Liver (tissue), 3 donors: ENCODE data around the gene HTR4.

ENCODE experiments used
- ATF3 ChIP-seq: IDR thresholded peaks from 2 replicates; pipeline ENCODE4 v1.6.1; 2016; ENCODE audit warnings: antibody characterized with exemption
- CTCF ChIP-seq: fragments of 150-350 bp; IDR thresholded peaks from 2 replicates; pipeline ENCODE4 v1.5.1; 2017; ENCODE audit warnings: improper control_type of control experiment, low read depth, low read length; ENCODE audit not compliant: missing input control
- FOXA1 ChIP-seq: IDR thresholded peaks from 2 replicates; pipeline ENCODE4 v1.6.1; 2016; ENCODE audit warnings: antibody characterized with exemption
- GABPA ChIP-seq, 2 donors: IDR thresholded peaks in 1 of 2; conservative IDR thresholded peaks in 1 of 2; 2 replicates each; pipeline ENCODE4 v1.6.1; 2016; ENCODE audit warnings: antibody characterized with exemption in 2 of 2, mild to moderate bottlenecking in 1 of 2, moderate library complexity in 1 of 2
- MAX ChIP-seq: IDR thresholded peaks from 2 replicates; pipeline ENCODE4 v1.6.1; 2016; ENCODE audit warnings: antibody characterized with exemption
- RAD21 ChIP-seq, 2 donors: IDR thresholded peaks; 2 replicates each; pipeline ENCODE4 v1.6.1; 2016; ENCODE audit warnings: antibody characterized with exemption in 2 of 2, mild to moderate bottlenecking in 2 of 2
- REST ChIP-seq: IDR thresholded peaks from 2 replicates; pipeline ENCODE4 v1.6.1; 2016; ENCODE audit warnings: antibody characterized with exemption, mild to moderate bottlenecking
- SP1 ChIP-seq: IDR thresholded peaks from 2 replicates; pipeline ENCODE4 v1.6.1; 2018; ENCODE audit warnings: antibody characterized with exemption, mild to moderate bottlenecking
- TAF1 ChIP-seq: conservative IDR thresholded peaks from 2 replicates; pipeline ENCODE4 v1.6.1; 2016; ENCODE audit warnings: antibody characterized with exemption, mild to moderate bottlenecking
- YY1 ChIP-seq: IDR thresholded peaks from 2 replicates; pipeline ENCODE4 v1.6.1; 2016; ENCODE audit warnings: antibody characterized with exemption, mild to moderate bottlenecking
- ZBTB33 ChIP-seq: IDR thresholded peaks from 2 replicates; pipeline ENCODE4 v1.6.1; 2016; ENCODE audit warnings: antibody characterized with exemption
- donor health status: healthy.
- donor health status: healthy.

- no peak for TF ChIP-seq CTCF
- no peak for TF ChIP-seq ZBTB33
- no peak for TF ChIP-seq ATF3
- TF ChIP-seq SP1 = no peak
- TF ChIP-seq YY1 = no peak
- no peak for TF ChIP-seq TAF1
- no peak for TF ChIP-seq FOXA1
- no peak for TF ChIP-seq RAD21 (IDR thresholded peaks at IDR 0.05)
- TF ChIP-seq MAX = no peak
- no peak for TF ChIP-seq GABPA (IDR thresholded peaks at IDR 0.05 in 1 of 2, conservative IDR thresholded peaks at IDR 0.05 in 1 of 2)
- TF ChIP-seq REST = no peak
Observed at GRCh38 chr5:148653836-148654781, at the start of gene HTR4.
